GM21367 (cell line): ENCODE results near the gene DAZAP1.
A peak's percentile ranks its signal among the peaks of the same experiment; 100 is the strongest.

Source experiments
- ATAC-seq: cut with Tn5 transposase; IDR thresholded peaks from one replicate; pipeline ENCODE4 v1.9.1; 2021; ENCODE audit not compliant: unreplicated experiment

The DAZAP1 gene

DNA sequence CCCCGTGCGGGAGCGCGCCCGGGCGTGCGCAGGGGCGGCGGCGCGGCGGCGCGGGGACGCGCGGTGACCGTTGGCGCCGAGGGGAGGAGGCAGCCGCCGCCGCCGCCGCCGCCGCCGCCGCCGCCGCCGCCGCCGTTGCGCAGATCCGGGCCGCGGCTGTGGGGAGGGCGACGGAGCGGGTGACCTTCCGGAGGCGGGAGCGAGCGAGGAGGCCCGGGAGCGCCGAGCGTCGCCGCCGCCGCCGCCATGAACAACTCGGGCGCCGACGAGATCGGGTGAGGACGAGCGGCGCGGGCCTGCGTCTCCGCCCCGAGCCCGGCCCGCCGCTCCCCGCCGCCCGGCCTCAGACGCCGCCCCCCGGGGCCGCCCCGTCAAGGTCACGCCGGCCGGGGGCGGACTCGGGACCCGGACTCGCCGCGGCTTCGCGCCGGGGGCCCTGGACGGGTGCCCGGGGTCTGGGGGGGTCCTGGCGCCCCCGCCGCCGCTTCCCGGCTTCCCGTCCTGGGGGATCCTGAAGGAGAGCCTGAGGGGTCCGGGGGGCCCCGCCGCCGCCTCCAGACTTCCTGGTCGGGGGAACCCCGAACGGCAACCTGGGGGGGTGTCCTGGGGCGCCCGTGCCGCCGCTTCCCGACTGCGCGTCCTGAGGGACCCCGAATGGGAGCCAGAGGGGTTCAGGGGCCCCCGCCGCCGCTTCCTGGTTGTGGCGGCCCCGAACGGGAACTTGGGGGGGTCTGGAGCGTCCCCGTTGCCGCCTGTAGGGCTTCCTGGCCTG, at the start of gene DAZAP1:
DAZAP1 (plus strand) TSS at position 59 of the 772 bp plus-strand sequence; CDS start at position 247, 188 bp downstream.
- peak; percentile 20 for ATAC-seq

DNA sequence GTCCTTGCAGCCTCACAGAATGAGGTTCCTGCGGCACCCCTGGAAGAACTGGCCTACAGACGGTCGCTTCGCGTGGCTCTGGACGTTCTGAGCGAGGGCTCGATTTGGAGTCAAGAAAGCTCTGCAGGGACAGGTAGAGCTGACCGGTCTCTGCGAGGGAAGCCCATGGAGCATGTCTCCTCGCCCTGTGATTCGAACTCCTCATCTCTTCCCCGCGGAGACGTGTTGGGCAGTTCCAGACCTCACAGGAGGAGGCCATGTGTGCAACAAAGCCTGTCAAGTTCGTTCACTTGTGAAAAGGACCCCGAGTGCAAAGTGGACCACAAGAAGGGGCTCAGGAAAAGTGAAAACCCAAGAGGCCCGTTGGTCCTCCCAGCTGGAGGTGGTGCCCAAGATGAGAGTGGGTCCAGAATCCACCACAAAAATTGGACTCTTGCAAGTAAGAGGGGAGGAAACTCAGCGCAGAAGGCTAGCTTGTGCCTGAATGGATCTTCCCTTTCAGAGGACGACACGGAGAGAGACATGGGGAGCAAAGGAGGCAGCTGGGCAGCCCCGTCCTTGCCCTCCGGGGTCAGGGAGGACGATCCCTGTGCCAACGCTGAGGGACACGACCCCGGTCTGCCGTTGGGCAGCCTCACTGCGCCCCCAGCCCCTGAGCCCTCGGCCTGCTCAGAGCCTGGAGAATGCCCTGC, 47.1 kb upstream of the DAZAP1 start:
- ATAC-seq: no peak

DNA sequence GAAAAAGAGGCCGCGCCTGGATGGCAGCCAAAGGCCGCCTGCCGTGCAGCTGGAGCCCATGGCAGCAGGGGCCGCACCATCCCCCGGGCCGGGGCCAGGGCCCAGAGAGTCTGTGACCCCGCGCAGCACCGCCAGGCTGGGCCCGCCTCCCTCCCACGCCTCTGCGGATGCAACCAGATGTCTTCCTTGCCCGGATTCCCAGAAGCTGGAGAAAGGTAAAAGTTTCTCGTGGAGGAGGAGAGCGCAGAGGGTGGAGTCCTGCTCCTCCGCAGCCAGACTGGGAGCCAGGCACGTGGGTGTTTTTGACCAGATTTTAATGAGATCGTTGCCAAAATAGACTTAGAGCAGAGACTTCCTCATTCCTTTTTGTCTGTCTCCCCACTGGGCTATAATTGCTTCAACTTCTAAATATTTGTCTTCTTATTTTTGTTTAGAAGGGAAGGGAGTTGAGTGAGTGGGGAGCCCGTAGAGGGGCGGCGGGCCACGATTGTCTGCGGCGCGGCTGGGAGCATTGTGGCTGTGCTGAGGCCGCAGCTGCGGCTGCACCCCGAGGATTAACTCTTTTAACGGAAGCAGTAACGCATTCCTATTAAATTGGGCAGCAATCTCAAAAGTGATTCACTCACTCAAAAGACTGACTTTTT, 46.4 kb upstream of the DAZAP1 start:
- ATAC-seq: no peak

DNA sequence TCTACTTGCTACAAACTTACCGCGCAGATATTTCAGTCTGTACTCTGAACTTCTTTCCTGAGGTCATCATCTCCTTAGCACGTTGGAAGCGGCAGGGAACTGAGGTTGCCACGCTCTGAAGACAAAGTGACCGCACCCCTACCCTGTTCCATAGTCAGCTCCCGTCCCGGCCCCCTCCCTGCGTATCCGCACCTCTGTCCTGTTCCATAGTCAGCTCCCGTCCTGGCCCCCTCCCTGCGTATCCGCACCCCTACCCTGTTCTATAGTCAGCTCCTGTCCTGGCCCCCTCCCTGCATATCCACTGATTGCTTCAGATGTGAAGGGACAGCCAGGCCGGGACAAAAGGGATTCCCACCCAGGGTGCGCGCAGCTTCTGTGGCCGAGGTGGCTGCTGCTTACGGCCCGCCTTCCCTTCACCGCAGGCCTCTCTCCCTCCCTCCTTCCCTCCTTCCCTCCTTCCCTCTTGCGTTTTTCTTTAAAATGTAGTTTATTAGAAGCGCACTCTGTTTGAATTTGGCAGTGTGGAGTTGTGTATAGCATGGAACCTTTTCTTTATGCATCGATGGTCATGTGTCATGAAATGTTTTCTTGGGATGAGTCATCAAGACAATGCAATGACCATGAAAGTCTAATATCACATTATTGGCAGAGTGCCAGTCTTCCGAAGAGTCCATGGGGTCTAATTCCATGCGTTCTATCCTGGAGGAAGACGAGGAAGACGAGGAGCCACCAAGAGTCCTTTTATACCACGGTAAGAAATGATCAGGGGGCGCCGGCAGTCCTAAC, 45.6 kb upstream of the DAZAP1 start:
- no peak for ATAC-seq

DNA sequence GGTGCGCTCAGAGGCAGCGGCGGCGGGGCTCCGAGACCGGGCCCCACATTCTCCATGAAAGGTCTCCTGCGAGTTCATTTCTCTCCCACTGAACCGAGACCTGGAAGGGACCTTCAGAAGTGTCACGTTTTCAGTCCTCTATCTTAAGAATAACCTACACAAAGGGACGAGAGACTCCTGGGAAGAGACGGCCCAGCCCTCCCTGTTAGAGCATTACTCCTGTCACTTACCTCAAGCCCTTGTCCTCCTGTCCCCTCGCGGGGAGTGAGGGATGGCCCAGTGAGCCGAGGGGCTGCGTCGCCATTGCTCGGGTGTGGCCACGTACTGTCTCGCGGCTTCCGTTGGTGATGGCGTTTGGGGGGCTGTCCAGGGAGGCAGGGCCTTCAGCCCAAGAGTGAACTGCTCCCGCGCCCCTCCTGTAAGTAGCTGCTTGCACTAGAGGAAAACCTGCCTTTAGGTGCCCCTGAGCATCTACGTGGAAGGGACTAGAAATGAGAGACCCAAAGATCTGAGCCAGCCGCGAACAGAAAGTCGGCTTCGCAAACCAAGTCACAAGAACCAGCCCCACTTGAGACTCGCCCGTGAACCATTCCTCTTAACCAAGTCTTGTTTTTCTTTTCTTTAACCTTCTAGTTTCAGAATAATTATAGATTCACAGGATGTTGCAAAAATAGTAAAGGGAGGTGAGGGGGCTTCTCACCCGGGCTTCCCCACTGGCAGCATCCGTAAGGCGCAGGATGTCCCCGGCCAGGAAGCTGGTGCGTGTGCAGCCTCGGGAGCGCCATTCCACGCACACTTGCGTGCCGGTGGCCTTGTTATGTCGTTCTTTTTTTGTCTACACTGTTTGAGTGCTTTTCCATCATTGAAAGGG, 44.8 kb upstream of the DAZAP1 start:
- ATAC-seq: no peak

DNA sequence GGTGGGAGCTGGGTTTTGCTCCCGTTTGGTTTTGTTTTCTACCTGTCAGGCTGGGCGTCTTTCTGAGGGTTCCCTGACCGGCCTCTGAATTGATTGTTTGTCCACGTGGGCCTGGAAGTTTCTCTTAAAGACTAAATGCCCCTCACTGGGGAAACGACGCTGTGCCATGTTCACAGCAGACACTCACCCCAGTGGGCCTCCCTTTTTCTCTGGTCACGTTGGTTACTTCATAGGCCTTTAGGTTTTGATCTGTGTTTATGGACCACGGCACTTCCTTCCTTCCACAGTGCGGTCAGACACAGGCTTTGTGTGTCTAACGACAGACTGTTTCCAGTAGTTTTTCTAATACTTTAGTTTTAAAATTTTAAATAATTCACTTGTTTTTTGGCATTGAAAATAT, 43.8 kb upstream of the DAZAP1 start:
- ATAC-seq: no peak

DNA sequence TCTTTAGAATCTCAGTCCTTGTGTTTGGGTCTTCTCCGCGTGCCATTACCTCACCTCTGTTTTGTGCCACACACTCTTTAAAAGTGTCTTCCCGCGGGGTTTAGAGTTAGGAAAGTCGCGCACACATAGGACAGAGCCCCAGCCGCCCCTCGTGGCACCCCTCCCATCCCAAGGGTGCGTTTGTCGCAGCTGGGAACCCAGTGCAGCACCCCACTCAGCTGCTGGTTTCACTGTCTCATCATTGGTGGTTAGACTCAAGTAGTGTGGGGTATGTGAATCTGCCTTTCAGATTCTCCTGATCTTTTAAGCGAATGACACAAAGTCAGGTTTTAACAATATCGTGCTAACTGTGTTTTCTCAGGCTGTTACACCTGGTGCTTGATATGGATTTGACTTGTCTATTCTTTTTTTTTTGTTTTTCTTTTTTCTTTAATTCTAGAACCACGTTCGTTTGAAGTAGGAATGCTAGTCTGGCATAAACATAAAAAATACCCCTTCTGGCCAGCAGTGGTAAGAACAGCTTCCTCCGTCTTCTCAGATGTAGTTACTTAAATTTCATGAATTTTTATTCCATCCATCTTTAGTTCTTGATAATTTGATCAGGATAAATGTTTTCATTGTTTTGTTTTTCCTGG, 43.2 kb upstream of the DAZAP1 start:
- no peak for ATAC-seq

DNA sequence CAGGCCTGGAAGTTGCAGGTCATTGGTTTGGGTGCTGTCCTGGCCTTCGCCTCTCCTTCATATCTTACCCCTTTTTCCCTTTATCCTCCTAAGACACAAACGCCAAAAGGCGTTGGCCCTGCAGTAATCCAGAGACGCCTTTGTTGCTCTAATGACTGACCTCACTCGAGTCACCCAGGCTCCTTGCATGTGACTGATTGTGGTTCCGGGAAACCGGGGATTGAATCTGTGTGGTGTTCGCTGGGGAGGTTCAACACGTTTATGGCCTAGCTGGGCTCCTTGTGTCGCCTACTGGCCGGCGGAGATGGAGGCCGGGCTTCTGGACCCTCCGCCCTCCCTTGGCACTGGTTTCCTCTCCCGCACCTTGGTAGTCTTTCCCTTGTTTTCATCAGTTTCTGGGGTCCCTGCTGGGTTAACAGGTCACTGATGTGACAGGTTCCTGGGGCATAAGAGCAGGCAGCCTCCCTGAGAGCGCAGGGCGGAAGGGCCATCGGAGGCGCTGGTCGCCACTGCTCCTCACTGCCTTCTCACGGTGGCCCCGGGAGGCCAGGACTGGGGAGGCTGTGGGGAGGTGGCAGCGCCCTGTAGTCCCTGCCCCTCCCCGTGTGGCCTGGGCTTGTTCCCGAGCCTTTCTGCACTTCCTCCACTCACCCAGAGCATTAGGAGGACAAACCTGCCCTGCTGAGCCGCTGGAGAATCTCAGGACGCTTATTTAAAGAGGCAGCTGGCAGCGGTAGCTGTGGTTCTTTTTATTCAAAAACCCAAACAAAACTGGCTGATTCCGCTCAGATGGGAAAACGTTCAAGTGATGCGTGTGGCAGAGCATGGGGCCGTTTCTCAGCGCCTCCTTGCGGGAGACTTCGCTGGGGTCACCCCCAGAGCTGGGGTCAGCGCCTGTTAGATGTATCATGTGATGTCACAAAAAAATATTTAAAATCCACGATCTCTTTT, 41.8 kb upstream of the DAZAP1 start:
- ATAC-seq: no peak

DNA sequence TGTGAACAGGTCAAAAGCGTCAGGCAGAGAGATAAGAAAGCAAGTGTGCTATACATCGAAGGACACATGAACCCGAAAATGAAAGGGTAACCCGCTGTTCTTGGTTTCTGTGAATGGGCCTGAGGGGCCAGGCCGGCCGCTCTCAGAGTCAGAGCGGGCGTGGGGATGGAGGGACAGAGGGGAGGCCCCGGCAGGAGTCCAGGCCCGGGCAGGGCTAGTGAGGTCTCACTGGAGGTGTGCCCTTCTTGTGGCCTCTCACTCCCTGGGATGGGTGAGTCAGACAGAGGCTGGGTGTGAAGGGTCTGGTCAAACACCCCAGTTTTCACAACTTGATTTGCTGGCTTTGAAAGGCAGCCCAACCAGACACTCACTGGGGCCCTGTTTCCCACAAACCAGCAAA, 41.1 kb upstream of the DAZAP1 start:
- ATAC-seq: no peak

DNA sequence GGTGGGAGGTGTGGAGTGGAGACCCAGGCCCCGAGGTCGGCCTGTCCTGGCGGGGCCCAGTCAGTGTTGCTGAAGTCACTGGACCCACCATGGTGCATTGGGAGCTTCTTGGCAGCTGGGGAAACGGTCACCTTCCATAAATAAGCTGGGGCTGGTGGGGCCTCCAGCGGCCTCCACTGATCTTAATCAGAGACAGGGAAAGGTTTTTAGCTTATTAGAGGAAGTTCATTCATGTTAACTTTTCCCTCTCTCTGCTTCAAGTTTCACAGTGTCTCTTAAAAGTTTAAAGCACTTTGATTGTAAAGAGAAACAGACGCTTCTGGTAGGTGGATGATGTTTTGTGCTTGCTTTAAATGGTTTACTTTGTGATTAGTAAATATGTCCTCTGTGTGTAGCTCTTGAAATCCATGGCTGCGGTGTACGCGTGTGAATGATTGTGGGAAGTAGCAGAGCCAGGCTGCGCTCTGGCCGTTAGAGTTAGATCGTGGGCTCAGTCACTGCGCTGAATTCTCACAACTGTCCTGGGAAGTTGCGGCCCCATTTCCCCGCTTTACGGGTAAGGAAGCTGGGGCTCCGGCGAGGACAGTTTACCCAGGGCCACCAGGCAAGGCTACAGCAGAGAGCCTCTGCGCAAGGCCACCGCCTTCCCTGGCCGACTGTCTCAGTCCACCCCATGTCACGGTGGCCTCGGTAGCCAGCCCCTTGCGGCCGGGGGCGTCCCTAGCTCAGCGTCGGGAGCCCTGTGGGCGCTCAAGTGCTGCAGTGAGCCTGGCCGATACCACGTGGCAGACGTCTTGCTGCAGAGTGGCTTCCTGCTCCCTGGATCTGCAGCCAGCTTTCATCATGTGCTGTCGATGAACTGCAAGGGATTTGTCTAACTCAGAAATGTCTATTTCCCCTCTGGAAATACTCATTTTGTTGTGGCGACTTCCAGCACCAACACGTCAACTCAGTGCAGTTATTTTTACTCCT, 40.2 kb upstream of the DAZAP1 start:
- no peak for ATAC-seq

DNA sequence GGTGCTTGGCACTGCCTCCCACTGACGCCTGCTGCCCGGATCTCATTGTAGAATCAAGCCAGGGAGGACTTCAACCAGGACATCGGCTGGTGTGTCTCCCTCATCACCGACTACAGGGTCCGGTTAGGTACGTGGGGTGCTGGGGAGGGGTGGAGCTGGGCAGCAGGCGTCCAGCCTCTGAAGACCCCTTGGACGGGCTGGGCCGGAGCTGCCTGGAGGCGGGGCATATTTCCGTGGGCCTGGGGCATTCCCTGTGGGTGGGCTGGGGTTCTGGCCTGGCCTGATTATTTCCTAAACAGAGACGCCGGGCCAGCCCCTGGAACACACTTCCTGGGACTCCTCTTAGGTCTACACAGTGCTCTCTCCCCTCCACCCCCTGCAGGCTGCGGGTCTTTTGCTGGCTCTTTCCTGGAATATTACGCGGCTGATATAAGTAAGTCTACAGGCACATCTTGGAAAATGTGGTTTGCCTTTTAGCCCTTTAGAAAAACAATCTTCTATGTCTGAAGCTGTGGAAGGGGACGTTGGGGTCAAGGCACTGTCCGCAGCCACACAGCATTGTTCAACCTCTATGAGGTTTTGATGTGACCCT, 38.1 kb upstream of the DAZAP1 start:
- no peak for ATAC-seq

DNA sequence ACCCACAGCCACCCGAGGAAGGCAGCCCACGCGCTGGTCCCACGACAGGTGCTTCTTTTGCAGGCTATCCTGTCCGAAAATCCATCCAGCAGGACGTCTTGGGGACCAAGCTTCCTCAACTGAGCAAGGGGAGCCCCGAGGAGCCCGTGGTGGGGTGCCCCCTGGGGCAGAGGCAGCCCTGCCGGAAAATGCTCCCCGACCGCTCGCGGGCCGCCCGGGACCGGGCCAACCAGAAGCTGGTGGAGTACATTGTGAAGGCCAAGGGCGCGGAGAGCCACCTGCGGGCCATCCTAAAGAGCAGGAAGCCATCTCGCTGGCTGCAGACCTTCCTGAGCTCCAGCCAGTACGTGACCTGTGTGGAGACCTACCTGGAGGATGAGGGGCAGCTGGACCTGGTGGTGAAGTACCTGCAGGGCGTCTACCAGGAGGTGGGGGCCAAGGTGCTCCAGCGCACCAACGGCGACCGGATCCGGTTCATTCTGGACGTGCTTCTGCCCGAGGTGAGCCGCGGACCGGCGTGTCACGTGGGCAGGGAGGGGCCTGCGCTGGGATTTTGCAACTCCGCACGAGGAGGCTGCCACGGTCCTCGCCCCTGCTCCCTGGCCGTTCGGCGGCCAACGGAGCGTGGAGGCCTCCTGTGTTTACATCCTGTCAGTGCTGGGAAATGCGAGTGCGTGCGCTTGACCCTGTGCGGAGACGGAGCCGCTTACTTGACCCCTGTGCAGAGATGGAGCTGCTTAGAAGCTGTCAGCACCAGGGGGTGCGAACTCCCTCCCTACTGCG, 36.6 kb upstream of the DAZAP1 start:
- no peak for ATAC-seq

DNA sequence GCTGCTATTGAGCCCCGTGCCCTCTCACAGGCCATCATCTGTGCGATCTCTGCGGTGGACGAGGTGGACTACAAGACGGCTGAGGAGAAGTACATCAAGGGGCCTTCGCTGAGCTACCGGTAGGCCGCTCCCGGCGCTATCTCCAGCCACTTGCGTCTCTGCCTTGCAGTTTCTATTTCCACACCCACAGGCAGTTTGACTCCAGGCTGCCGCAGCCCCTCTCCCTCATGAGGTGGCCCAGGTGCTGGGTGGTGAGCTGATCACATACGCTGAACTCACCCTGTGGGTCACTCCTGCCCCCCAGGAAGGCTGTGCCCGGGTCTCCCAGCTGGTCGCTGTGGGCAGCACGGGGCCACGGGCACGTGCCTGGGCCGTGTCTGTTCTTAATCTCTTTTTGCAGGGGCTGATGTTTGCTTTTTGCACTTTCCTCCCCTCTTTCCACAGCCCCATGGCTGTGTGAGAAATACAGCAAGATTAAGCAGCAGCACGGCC, 34.3 kb upstream of the DAZAP1 start:
- ATAC-seq: no peak

DNA sequence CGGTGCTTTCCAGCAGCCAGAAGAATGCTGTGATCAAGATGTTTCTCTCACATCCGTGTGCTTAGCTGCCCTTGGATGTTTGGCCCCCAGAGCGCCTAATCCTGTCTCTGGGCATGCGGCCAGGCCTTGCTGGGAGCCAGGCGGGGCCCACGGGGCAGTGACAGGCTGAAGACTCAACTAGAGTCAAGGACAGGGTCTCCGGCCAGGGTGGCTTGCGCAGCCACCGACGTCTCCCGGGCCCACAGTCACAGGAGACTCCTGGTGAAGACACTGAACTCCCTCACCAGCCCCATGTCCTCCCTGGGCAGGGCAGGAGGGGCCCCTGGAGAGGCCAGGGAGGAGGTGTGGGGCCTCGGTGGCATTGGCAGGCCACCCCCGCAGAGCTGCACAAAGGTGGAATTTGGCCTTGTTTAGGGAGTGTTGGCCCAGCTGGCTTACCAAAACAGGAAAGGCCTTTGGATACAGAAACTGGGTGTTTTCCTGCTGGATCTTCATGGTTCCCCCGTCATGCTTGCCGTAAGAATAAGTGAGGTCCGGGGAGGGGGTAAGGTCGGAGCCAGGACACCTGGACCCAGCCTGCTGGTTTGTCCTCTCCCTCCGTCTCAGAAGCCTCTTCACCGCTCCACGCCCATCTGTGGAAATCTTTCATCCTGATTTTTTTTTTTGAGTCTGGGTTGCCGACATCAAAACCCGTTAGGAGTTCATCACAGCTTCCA, 33.7 kb upstream of the DAZAP1 start:
- no peak for ATAC-seq

DNA sequence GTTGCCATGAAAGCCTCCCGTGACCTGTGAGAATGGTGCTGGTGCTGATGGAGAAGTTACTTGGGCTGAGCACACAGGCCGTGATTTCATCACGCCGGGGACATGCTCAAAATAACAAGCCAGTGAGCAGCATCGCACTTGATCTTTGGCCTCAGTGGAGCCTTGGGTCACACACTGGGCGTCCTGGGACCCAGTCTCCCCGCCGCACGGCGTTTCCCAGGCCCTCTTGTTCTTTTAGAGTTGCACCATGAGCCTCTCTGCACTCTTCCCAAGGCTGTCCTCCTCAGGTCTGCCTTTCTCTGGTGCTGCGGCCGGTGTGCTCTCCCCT, 33.2 kb upstream of the DAZAP1 start:
- ATAC-seq: no peak

DNA sequence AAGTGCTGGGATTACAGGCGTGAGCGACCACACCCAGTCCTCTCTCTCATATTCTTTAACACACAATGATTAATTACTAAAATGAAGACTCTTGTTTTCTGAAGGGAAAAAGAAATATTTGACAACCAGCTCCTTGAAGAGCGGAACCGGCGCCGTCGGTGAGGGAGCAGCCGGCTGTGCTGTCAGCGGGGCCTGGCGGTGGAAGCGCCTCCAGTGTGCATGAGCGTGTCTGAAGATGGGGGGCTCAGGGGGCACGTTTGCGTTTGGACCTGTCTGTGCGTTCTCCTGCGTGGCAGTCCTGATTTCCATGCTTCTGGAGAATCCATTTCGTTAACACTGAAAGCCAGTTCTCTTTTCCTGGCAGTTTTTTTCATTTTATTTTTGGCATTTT, 31.0 kb upstream of the DAZAP1 start:
- no peak for ATAC-seq
